HCT116 (cell line): ENCODE measurements around the gene ACTL7B. TPM values are rescaled to one million over a fixed set of nuclear protein-coding genes. Genes with fewer than 3 reads are reported as not detected.

Source experiments
- ATAC-seq: fragments of 200-7000 bp; cut with Tn5 transposase; 2 replicates; pipeline ENCODE4 v1.9.1; 2020; ENCODE audit warnings: mild to moderate bottlenecking, moderate library complexity
- BruUV-seq: library from RNA; stranded (reverse); fragments of 400-500 nt; replicated peaks from 2 replicates; lab custom pipeline; 2021; lab: Mats Ljungman, UMichigan
- CTCF ChIA-PET: fragments of 300-600 bp; sonication (Branson Sonifier 250); formaldehyde crosslinking; loops from one replicate; lab custom pipeline; 2021; ENCODE audit warnings: antibody characterized with exemption; lab: Charles Lee
- POLR2A ChIA-PET: fragments of 300-600, 350-600 bp; sonication (Branson Sonifier 250); formaldehyde crosslinking; loops from one replicate; lab custom pipeline; 2021; ENCODE audit warnings: antibody characterized with exemption; lab: Charles Lee
- RAD21 ChIA-PET, 2 experiments: fragments of 300-600 bp; sonication (Branson Sonifier 250); formaldehyde crosslinking; loops; one replicate each; lab custom pipeline; 2023; ENCODE audit warnings: low total read pairs in 2 of 2; ENCODE audit not compliant: uncharacterized antibody in 2 of 2, unreplicated experiment in 2 of 2, low non-redundant PET in 1 of 2; lab: Charles Lee
- DNase-seq: peaks from one replicate; pipeline ENCODE4 v3.0.0-alpha.2; 2010; ENCODE audit warnings: low read depth, low spot score
- H2AFZ ChIP-seq: fragments of 200-600 bp; shearing (Covaris generic), sonication (generic); 2 replicates; pipeline ENCODE4 v1.6.1; 2017; ENCODE audit warnings: low read depth, mixed run types, mixed read lengths, antibody characterized with exemption, low read length; ENCODE audit not compliant: poor library complexity, severe bottlenecking
- H3K27ac ChIP-seq: 2 replicates; pipeline ENCODE4 v1.5.1; 2012; ENCODE audit warnings: low read depth, low read length
- H3K27me3 ChIP-seq: fragments of 200-600 bp; sonication (generic); 2 replicates; pipeline ENCODE4 v1.6.1; 2016; ENCODE audit warnings: mixed run types, low read length, mixed read lengths; ENCODE audit not compliant: insufficient read depth
- H3K36me3 ChIP-seq, 2 experiments: fragments of 200-500 bp in 1 of 2; fragments of 200-600 bp in 1 of 2; sonication (Bioruptor generic) in 1 of 2; sonication (generic) in 1 of 2; 2 replicates each; pipeline versions ENCODE4 v1.5.1 to v1.6.1; 2014 to 2016; ENCODE audit warnings: low read length in 2 of 2, inconsistent platforms in 1 of 2, mixed read lengths in 1 of 2, mixed run types in 1 of 2; ENCODE audit not compliant: insufficient read depth in 2 of 2, control insufficient read depth in 1 of 2
- H3K4me1 ChIP-seq, 2 experiments: fragments of 200-600 bp in 1 of 2; sonication (generic) in 1 of 2; 2 replicates each; pipeline versions ENCODE4 v1.5.1 to v1.6.1; 2012 to 2017; ENCODE audit warnings: low read length in 2 of 2, inconsistent platforms in 1 of 2, mild to moderate bottlenecking in 1 of 2, mixed read lengths in 1 of 2, mixed run types in 1 of 2, moderate library complexity in 1 of 2; ENCODE audit not compliant: insufficient read depth in 2 of 2, control insufficient read depth in 1 of 2
- H3K4me2 ChIP-seq: fragments of 200-600 bp; sonication (generic); 2 replicates; pipeline ENCODE4 v1.6.1; 2017; ENCODE audit warnings: mixed run types, low read length, mixed read lengths
- H3K4me3 ChIP-seq, 2 experiments: fragments of 200-600 bp in 1 of 2; sonication (generic) in 1 of 2; replicated peaks in 1 of 2; 2 replicates each; pipeline ENCODE4 v1.5.1; 2011 to 2016; ENCODE audit warnings: low read length in 2 of 2, control low read depth in 1 of 2, low read depth in 1 of 2, mild to moderate bottlenecking in 1 of 2, mixed read lengths in 1 of 2, mixed run types in 1 of 2
- H3K79me2 ChIP-seq: fragments of 200-600 bp; sonication (generic); 2 replicates; pipeline ENCODE4 v1.6.1; 2017; ENCODE audit warnings: mild to moderate bottlenecking, mixed run types, low read length, moderate library complexity, mixed read lengths; ENCODE audit not compliant: insufficient read depth
- H3K9ac ChIP-seq: fragments of 200-600 bp; sonication (generic); 2 replicates; pipeline ENCODE4 v1.6.1; 2016; ENCODE audit warnings: low read length, mixed read lengths
- H3K9me2 ChIP-seq: fragments of 200-600 bp; sonication (generic), shearing (Covaris generic); 2 replicates; pipeline ENCODE4 v1.6.1; 2017; ENCODE audit warnings: mixed run types, mild to moderate bottlenecking, moderate library complexity; ENCODE audit not compliant: insufficient read depth
- H3K9me3 ChIP-seq, 2 experiments: fragments of 200-500 bp in 1 of 2; fragments of 200-600 bp in 1 of 2; sonication (Bioruptor generic) in 1 of 2; sonication (generic) in 1 of 2; 2 replicates each; pipeline ENCODE4 v1.6.1; 2014 to 2017; ENCODE audit warnings: low read length in 2 of 2, mixed read lengths in 2 of 2, inconsistent platforms in 1 of 2, low read depth in 1 of 2, mild to moderate bottlenecking in 1 of 2, mixed run types in 1 of 2, moderate library complexity in 1 of 2; ENCODE audit not compliant: control insufficient read depth in 1 of 2, insufficient read depth in 1 of 2
- H4K20me1 ChIP-seq: fragments of 200-600 bp; sonication (generic), shearing (Covaris generic); 2 replicates; pipeline ENCODE4 v1.6.1; 2017; ENCODE audit warnings: mixed run types, mild to moderate bottlenecking, moderate library complexity; ENCODE audit not compliant: insufficient read depth
- CBX3 ChIP-seq: IDR thresholded peaks from 2 replicates; pipeline ENCODE4 v1.6.1; 2012; ENCODE audit warnings: low read depth
- CEBPB ChIP-seq: IDR thresholded peaks from 2 replicates; pipeline ENCODE4 v1.6.1; 2012; ENCODE audit warnings: low read depth
- EZH2 ChIP-seq: fragments of 200-600 bp; sonication (generic); IDR thresholded peaks from 2 replicates; pipeline ENCODE4 v1.6.1; 2017; ENCODE audit warnings: antibody characterized with exemption, mixed run types
- JUND ChIP-seq: IDR thresholded peaks from 2 replicates; pipeline ENCODE4 v1.6.1; 2012
- POLR2AphosphoS5 ChIP-seq: IDR thresholded peaks from 2 replicates; pipeline ENCODE4 v1.6.1; 2011; ENCODE audit warnings: mild to moderate bottlenecking, low read depth, low read length, moderate library complexity
- RAD21 ChIP-seq: IDR thresholded peaks from 2 replicates; pipeline ENCODE4 v1.6.1; 2012; ENCODE audit warnings: low read depth, mild to moderate bottlenecking
- SIN3A ChIP-seq: IDR thresholded peaks from 2 replicates; pipeline ENCODE4 v1.6.1; 2012; ENCODE audit warnings: low read depth
- intact Hi-C: fragments of 100-400 bp; cut with micrococcal nuclease; formaldehyde crosslinking; loops from 2 replicates; pipeline ENCODE4 v1.10.0; 2022
- total RNA-seq: library from RNA; stranded (reverse); gene quantifications from one replicate; pipeline ENCODE4 v1.2.1, GENCODE V29; 2021; ENCODE audit not compliant: unreplicated experiment
- TF ChIP-seq, protein P1 (sequence below): IDR thresholded peaks from 2 replicates; pipeline ENCODE4 v1.6.1; 2012
- TF ChIP-seq, protein P2 (sequence below): IDR thresholded peaks from 2 replicates; pipeline ENCODE4 v1.6.1; 2011; ENCODE audit warnings: mild to moderate bottlenecking, low read length, moderate library complexity; ENCODE audit not compliant: insufficient replicate concordance; ENCODE audit errors: extremely low read depth

ACTL7B gene
- total RNA-seq, 1 experiment from 2014 or later = not detected

DNA sequence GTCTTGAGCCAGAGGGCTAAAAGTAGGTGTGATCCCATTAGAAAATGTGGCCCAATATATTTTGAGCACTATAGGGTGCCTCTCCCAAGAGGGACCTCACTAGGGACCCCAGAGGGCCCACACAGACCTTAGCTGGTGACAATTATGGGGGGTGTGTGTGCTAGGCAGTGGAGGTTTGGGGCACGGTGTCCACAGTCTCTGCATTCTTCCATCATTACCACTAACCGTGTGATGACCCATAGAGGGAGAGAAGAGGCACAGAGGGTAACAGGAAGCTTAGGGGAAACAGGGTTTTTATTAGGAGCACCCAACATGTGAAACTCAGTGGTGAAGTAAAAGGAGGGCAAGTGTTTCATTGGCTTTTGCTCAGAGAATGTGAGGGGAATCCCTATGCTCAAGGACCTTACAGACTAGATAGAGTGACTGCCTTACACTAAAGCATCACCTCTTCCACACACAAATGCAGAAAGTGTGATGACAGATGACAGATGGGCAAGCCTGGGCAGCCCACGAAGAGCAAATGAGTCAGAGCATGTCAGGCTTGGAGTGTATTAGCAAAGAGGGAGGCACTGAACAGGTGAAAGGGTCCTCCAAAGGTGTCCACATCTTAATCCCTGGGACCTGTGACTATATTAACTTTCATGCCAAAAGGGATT, 3.8 kb upstream of the ACTL7B start:
- POLR2A ChIA-PET = no interaction called here
- no peak overlapping the region for H3K27ac ChIP-seq
- no peaks in the 10 kb centered on the region for H3K36me3 ChIP-seq
- ATAC-seq (0 out of 2 replicates have a peak, but pooled peaks have one; percentile 40), DNase-seq (no peak)
- RAD21 ChIA-PET = no interaction called here
- intact Hi-C loops = loop anchor here (10.0 kb wide), 1 partner anchor 465 kb away; the partner anchor contains the start of gene EPB41L4B
- H3K9ac ChIP-seq = no peak overlapping the region
- no peaks in the 10 kb centered on the region for H3K27me3 ChIP-seq
- H2AFZ ChIP-seq = no peak overlapping the region
- CTCF ChIA-PET = no interaction called here
- no peaks in the 10 kb centered on the region for H3K79me2 ChIP-seq
- no peak overlapping the region for H3K4me3 ChIP-seq
- TF ChIP-seq SIN3A (no peak), EZH2 (no peak), CEBPB (no peak), CBX3 (no peak), POLR2AphosphoS5 (no peak), JUND (no peak), RAD21 (no peak)
- TF ChIP-seq, protein P1, sequence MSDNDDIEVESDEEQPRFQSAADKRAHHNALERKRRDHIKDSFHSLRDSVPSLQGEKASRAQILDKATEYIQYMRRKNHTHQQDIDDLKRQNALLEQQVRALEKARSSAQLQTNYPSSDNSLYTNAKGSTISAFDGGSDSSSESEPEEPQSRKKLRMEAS = no peak
- TF ChIP-seq, protein P2, sequence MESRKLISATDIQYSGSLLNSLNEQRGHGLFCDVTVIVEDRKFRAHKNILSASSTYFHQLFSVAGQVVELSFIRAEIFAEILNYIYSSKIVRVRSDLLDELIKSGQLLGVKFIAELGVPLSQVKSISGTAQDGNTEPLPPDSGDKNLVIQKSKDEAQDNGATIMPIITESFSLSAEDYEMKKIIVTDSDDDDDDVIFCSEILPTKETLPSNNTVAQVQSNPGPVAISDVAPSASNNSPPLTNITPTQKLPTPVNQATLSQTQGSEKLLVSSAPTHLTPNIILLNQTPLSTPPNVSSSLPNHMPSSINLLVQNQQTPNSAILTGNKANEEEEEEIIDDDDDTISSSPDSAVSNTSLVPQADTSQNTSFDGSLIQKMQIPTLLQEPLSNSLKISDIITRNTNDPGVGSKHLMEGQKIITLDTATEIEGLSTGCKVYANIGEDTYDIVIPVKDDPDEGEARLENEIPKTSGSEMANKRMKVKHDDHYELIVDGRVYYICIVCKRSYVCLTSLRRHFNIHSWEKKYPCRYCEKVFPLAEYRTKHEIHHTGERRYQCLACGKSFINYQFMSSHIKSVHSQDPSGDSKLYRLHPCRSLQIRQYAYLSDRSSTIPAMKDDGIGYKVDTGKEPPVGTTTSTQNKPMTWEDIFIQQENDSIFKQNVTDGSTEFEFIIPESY = no peak
- H3K4me2 ChIP-seq = no peak overlapping the region
- H3K9me2 ChIP-seq = no peaks in the 10 kb centered on the region
- no peaks in the 10 kb centered on the region for H3K9me3 ChIP-seq
- H3K4me1 ChIP-seq = peaks cover 0 to 11% of the 10 kb centered on the region in 2 experiments; a peak in 2 of 4 replicates
- BruUV-seq = no TSS peak
- no peaks in the 10 kb centered on the region for H4K20me1 ChIP-seq
